Liver (tissue), 9 donors: ENCODE measurements around the gene RPE65. TPM values are rescaled to one million over a fixed set of nuclear protein-coding genes. Genes with fewer than 3 reads are reported as not detected.
"Not testable (repeated sequence)": the region's sequence is repeated elsewhere in the genome, so short reads cannot be mapped to it uniquely, and the experiment has no call there.

ENCODE experiments used
- DNase-seq: peaks from one replicate; pipeline ENCODE4 v3.0.0-alpha.2; 2017; ENCODE audit warnings: low spot score
- H3K27ac ChIP-seq, 2 donors: one replicate each; pipeline ENCODE4 v1.7.0; 2013; ENCODE audit warnings: inconsistent platforms in 2 of 2, low read length in 2 of 2, control low read depth in 1 of 2, low read depth in 1 of 2, mild to moderate bottlenecking in 1 of 2
- H3K27me3 ChIP-seq, 4 donors: one replicate each; pipeline versions ENCODE4 v1.6.1 to v1.7.0; 2013; ENCODE audit warnings: low read length in 3 of 4, inconsistent platforms in 1 of 4, mild to moderate bottlenecking in 1 of 4, moderate library complexity in 1 of 4; ENCODE audit not compliant: control insufficient read depth in 4 of 4, insufficient read depth in 4 of 4
- H3K36me3 ChIP-seq, 4 donors: one replicate each; pipeline versions ENCODE4 v1.6.1 to v1.7.0; 2013; ENCODE audit warnings: low read length in 3 of 4, mild to moderate bottlenecking in 3 of 4, low read depth in 1 of 4, moderate library complexity in 1 of 4; ENCODE audit not compliant: control insufficient read depth in 4 of 4, insufficient read depth in 3 of 4
- H3K4me1 ChIP-seq, 4 donors: one replicate each; pipeline versions ENCODE4 v1.6.1 to v1.7.0; 2013; ENCODE audit warnings: low read length in 3 of 4, mild to moderate bottlenecking in 3 of 4, moderate library complexity in 1 of 4; ENCODE audit not compliant: control insufficient read depth in 4 of 4, insufficient read depth in 4 of 4
- H3K4me3 ChIP-seq, 3 donors: one replicate each; pipeline versions ENCODE4 v1.6.1 to v1.7.0; 2013; ENCODE audit warnings: low read length in 3 of 3, control low read depth in 1 of 3, low read depth in 1 of 3, mild to moderate bottlenecking in 1 of 3
- H3K9ac ChIP-seq, 2 donors: one replicate each; pipeline ENCODE4 v1.7.0; 2013; ENCODE audit warnings: low read length in 2 of 2, mild to moderate bottlenecking in 2 of 2, moderate library complexity in 2 of 2, control low read depth in 1 of 2, low read depth in 1 of 2
- H3K9me3 ChIP-seq, 4 donors: one replicate each; pipeline versions ENCODE4 v1.6.1 to v1.7.0; 2013; ENCODE audit warnings: low read length in 3 of 4; ENCODE audit not compliant: control insufficient read depth in 4 of 4
- ATF3 ChIP-seq: IDR thresholded peaks from 2 replicates; pipeline ENCODE4 v1.6.1; 2016; ENCODE audit warnings: antibody characterized with exemption
- CTCF ChIP-seq: fragments of 150-350 bp; IDR thresholded peaks from 2 replicates; pipeline ENCODE4 v1.5.1; 2017; ENCODE audit warnings: improper control_type of control experiment, low read depth, low read length; ENCODE audit not compliant: missing input control
- EGR1 ChIP-seq, 2 donors: IDR thresholded peaks; 2 replicates each; pipeline ENCODE4 v1.6.1; 2016 to 2018; ENCODE audit warnings: antibody characterized with exemption in 2 of 2, low read depth in 2 of 2
- FOXA1 ChIP-seq: IDR thresholded peaks from 2 replicates; pipeline ENCODE4 v1.6.1; 2016; ENCODE audit warnings: antibody characterized with exemption
- FOXA2 ChIP-seq: IDR thresholded peaks from 2 replicates; pipeline ENCODE4 v1.6.1; 2016; ENCODE audit warnings: antibody characterized with exemption
- GABPA ChIP-seq, 2 donors: IDR thresholded peaks in 1 of 2; conservative IDR thresholded peaks in 1 of 2; 2 replicates each; pipeline ENCODE4 v1.6.1; 2016; ENCODE audit warnings: antibody characterized with exemption in 2 of 2, mild to moderate bottlenecking in 1 of 2, moderate library complexity in 1 of 2
- HNF4A ChIP-seq, 2 donors: conservative IDR thresholded peaks; 2 replicates each; pipeline ENCODE4 v1.6.1; 2016; ENCODE audit warnings: antibody characterized with exemption in 2 of 2, mild to moderate bottlenecking in 2 of 2
- HNF4G ChIP-seq: IDR thresholded peaks from 2 replicates; pipeline ENCODE4 v1.6.1; 2016; ENCODE audit warnings: antibody characterized with exemption
- JUND ChIP-seq, 2 donors: IDR thresholded peaks; 2 replicates each; pipeline ENCODE4 v1.6.1; 2016; ENCODE audit warnings: antibody characterized with exemption in 2 of 2
- MAX ChIP-seq: IDR thresholded peaks from 2 replicates; pipeline ENCODE4 v1.6.1; 2016; ENCODE audit warnings: antibody characterized with exemption
- NR2F2 ChIP-seq: IDR thresholded peaks from 2 replicates; pipeline ENCODE4 v1.6.1; 2016; ENCODE audit warnings: antibody characterized with exemption
- RAD21 ChIP-seq, 2 donors: IDR thresholded peaks; 2 replicates each; pipeline ENCODE4 v1.6.1; 2016; ENCODE audit warnings: antibody characterized with exemption in 2 of 2, mild to moderate bottlenecking in 2 of 2
- REST ChIP-seq: IDR thresholded peaks from 2 replicates; pipeline ENCODE4 v1.6.1; 2016; ENCODE audit warnings: antibody characterized with exemption, mild to moderate bottlenecking
- RXRA ChIP-seq, 2 donors: IDR thresholded peaks; 2 replicates each; pipeline ENCODE4 v1.6.1; 2017 to 2018; ENCODE audit warnings: antibody characterized with exemption in 2 of 2, mild to moderate bottlenecking in 1 of 2
- SP1 ChIP-seq: IDR thresholded peaks from 2 replicates; pipeline ENCODE4 v1.6.1; 2018; ENCODE audit warnings: antibody characterized with exemption, mild to moderate bottlenecking
- TAF1 ChIP-seq: conservative IDR thresholded peaks from 2 replicates; pipeline ENCODE4 v1.6.1; 2016; ENCODE audit warnings: antibody characterized with exemption, mild to moderate bottlenecking
- YY1 ChIP-seq: IDR thresholded peaks from 2 replicates; pipeline ENCODE4 v1.6.1; 2016; ENCODE audit warnings: antibody characterized with exemption, mild to moderate bottlenecking
- ZBTB33 ChIP-seq: IDR thresholded peaks from 2 replicates; pipeline ENCODE4 v1.6.1; 2016; ENCODE audit warnings: antibody characterized with exemption
- WGBS: extraction: QIAGEN DNeasy Blood & Tissue Kit; methylation state at CpG from one replicate; pipeline ENCODE4 v1.1.7; 2013; 5-methylcytosine and 5-hydroxymethylcytosine counted together
- polyA plus RNA-seq, 2 donors: library from polyadenylated mRNA; stranded (reverse) in 1 of 2; unstranded in 1 of 2; fragments of 200-250 nt in 1 of 2; fragments of >200 nt in 1 of 2; fragmentation: Nextera tagmentation in 1 of 2; extraction: Ambion mirVana in 1 of 2; gene quantifications; one replicate each; pipeline versions ENCODE4 v1.2.1 to v1.2.3, GENCODE V29; 2013 to 2015
- total RNA-seq, 2 donors: library from RNA; depleted of rRNA; stranded (reverse); fragments of >200 nt; gene quantifications; one replicate each; pipeline ENCODE4 v1.2.3, GENCODE V29; 2014
- donor health status: healthy.
- donor health status: healthy.
- donor health status: healthy.
- donor health status: healthy.
- donor health status: healthy.

Gene RPE65
- total and polyA plus RNA-seq, 4 donors, result not detected

GRCh38 chr1:68409426-68409825 lies 40.3 kb downstream of the RPE65 start:
- no peak overlapping the region for H3K4me3 ChIP-seq
- peaks cover 0 to 3% (median under 1%) of the 10 kb centered on the region in 4 donors for H3K4me1 ChIP-seq
- H3K27ac ChIP-seq, result no peak overlapping the region
- peaks cover 0 to 2% (median 0%) of the 10 kb centered on the region in 4 donors for H3K27me3 ChIP-seq
- H3K9ac ChIP-seq, result no peak overlapping the region
- DNase-seq, result no peak
- H3K9me3 ChIP-seq, result no peaks in the 10 kb centered on the region
- TF ChIP-seq ATF3 (no peak), MAX (no peak), FOXA1 (no peak), JUND (IDR thresholded peaks at IDR 0.05) (no peak)
- no peaks in the 10 kb centered on the region for H3K36me3 ChIP-seq
- 54% methylated on average over 2 of the region's 2 CpGs for WGBS

GRCh38 chr1:68401506-68401905 lies 48.2 kb downstream of the RPE65 start:
- Histone ChIP-seq H3K4me3 (no peak overlapping the region), H3K9ac (no peak overlapping the region), H3K9me3 (no peaks in the 10 kb centered on the region), H3K36me3 (no peaks in the 10 kb centered on the region), H3K27ac (no peak overlapping the region), H3K4me1 (no peaks in the 10 kb centered on the region), H3K27me3 (no peaks in the 10 kb centered on the region)
- WGBS, result 52% methylated on average over 4 of the region's 4 CpGs
- no peak for DNase-seq
- TF ChIP-seq TAF1, result no peak
- no peak for TF ChIP-seq RAD21 (IDR thresholded peaks at IDR 0.05)
- no peak for TF ChIP-seq SP1
- TF ChIP-seq MAX, result no peak
- TF ChIP-seq HNF4A (conservative IDR thresholded peaks at IDR 0.05), result no peak
- no peak for TF ChIP-seq NR2F2
- no peak for TF ChIP-seq ZBTB33
- no peak for TF ChIP-seq REST
- TF ChIP-seq RXRA (IDR thresholded peaks at IDR 0.05), result no peak
- no peak for TF ChIP-seq JUND (IDR thresholded peaks at IDR 0.05)
- TF ChIP-seq YY1, result no peak
- TF ChIP-seq CTCF, result no peak
- TF ChIP-seq EGR1 (IDR thresholded peaks at IDR 0.05; ENCODE audit: low read depth in 2 of 2), result no peak
- TF ChIP-seq ATF3, result no peak
- TF ChIP-seq HNF4G, result no peak
- TF ChIP-seq FOXA2, result no peak
- TF ChIP-seq FOXA1, result no peak
- TF ChIP-seq GABPA (IDR thresholded peaks at IDR 0.05 in 1 of 2, conservative IDR thresholded peaks at IDR 0.05 in 1 of 2), result no peak

- not testable (repeated sequence) for H3K27ac ChIP-seq, H3K36me3 ChIP-seq, H3K27me3 ChIP-seq, H3K4me3 ChIP-seq, H3K9me3 ChIP-seq, H3K9ac ChIP-seq, DNase-seq, H3K4me1 ChIP-seq
- 93% methylated on average over 3 of the region's 3 CpGs for WGBS
Measured at GRCh38 chr1:68395575-68395974, 54.2 kb downstream of the RPE65 start.

GRCh38 chr1:68392474-68392873 lies 57.3 kb downstream of the RPE65 start:
- WGBS, result 74% methylated on average over 5 of the region's 5 CpGs
- H3K9ac ChIP-seq, H3K36me3 ChIP-seq, H3K27me3 ChIP-seq, H3K9me3 ChIP-seq, DNase-seq, H3K4me1 ChIP-seq, H3K27ac ChIP-seq, H3K4me3 ChIP-seq: not testable (repeated sequence)
